CD1c-positive myeloid dendritic cell (primary cell): ENCODE results near the gene SAYSD1.

ENCODE experiments used
- DNase-seq: peaks from one replicate; pipeline ENCODE4 v3.0.0-alpha.2; 2016; ENCODE audit errors: extremely low spot score

SAYSD1 gene

DNA sequence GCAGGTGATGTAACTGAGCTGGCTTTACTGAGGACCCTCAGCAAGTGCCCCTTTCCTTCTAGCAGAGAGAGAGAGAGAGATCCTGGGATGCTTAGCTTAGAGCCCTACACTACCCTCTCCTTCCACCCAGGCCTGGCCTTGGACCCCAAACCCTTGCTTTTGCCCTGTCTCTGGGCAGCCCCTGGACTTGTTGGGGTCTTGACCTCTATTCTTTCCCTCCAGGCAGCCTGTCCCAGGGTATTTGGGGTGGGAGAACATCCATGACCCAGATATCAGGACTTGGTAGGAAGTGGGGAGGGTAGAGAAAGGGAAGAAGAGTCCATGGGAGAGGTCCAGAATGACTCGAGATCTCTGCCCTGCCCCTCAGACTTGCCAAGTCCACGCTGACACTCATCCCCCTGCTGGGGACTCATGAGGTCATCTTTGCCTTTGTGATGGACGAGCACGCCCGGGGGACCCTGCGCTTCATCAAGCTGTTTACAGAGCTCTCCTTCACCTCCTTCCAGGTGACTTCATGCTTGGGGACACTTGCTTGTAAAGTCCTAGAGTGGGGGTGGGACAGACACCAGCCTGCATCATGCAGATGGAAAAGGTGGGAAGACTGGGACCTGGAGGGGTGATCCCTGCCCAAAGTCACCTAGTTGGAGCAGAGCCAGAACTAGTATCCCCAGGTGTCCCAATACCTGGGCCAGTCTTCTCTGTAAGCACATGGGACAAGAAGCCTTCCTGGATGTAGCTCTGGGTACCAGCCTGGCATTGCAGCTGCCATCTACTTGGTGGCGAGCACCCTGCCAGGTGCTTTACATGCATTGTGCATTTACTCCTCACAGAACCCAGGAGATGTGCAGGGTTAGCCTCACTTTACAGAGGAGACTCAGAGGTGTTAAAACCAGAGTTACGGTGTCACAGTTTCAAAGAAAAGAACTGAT is 35.5 kb downstream of the SAYSD1 start:
- DNase-seq: no peak

DNA sequence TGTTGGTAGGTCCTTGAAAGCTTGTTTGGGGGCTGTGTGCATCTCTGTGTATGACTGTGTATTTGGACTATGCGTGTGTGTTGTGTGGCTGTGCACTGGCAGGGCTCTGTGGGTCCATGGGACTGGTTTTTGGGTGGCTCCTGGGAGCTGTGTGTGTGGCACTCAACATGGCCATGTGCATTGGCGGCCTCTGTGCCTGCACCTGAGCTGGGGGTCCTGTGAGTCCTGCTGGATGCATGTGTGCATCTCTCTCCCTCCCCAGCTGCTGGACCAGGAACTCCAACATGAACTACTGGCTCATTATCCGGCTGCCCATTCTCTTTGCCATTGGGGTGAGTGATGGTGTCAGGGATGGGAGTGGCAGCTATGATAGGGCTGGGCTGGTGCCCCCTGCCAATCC is 36.3 kb downstream of the SAYSD1 start:
- DNase-seq: no peak

DNA sequence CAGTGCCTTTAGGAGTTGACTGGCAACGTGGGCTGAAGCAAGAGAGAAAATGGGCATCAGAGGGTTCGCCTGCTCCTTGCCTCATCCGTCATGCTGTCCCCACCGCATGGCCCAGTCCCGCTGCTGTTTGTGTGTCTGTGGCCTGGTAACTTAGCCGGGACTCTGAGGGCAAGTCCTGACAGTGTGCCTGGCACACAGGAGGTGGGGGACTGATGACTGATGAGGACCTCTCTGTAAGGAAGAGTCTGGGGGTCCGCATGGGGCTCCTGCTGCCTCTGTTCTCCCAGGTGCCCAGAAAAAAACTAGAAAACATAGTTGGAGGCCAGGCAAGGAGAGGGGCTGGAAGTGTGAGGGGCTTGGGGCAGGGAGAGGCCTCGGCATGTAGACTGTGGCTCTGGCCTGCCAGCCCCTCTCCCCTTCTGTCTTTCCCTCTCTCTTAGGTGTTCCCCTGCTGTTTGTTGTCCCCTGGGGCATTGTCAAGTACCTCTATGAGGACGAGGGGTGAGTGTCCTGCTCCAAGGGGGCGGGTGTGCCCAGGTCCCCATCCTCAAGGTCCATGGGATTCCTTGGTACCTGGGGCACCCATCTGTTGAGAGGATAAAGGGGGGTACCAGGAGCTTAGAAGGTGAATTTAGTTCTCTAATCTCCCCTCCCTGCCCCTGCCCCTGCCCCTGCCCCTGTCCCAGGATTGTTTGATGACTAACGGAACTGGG is 36.9 kb downstream of the SAYSD1 start:
- DNase-seq: no peak

DNA sequence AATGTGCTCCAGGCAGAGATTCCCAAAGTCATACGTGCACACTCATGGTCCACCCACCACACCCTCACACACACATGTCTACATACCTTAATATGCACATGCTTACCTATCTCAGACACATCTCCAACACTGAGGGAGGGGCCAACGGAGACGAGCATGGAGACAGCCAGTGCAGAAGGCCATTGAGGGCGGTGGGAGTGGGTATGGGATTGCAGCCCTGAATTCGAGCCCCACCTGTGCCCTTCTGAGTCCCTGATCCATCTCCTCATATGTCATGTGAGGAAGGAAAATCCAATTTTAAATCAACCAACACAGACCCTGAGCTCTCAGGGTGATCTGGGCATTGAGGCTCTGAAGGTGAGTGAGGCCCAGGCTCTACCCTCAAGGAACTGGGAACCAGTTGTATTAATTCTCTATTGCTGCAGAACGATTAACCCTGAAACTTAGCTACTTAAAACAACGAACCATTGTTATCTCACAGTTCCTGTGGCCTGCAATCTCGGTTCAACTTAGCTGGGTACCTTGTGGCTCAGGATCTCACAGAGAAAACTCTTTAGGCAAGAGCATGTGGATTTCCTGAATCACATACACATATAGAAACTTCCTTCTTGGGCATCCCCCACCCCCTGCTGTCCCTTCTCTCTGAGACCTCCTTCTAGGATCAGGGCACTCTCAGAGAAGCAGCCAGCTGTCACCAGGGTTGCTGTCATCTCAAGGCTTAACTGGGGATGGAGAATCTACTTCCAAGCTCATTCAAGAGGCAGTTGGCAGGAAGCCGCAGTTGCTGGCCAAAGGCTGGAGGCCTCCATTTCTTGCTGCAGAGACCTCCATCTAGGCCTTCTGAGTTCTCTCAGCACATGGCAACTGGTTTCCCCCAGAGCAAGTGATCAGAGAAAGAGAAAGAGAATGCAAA is 38.1 kb downstream of the SAYSD1 start:
- DNase-seq: no peak

DNA sequence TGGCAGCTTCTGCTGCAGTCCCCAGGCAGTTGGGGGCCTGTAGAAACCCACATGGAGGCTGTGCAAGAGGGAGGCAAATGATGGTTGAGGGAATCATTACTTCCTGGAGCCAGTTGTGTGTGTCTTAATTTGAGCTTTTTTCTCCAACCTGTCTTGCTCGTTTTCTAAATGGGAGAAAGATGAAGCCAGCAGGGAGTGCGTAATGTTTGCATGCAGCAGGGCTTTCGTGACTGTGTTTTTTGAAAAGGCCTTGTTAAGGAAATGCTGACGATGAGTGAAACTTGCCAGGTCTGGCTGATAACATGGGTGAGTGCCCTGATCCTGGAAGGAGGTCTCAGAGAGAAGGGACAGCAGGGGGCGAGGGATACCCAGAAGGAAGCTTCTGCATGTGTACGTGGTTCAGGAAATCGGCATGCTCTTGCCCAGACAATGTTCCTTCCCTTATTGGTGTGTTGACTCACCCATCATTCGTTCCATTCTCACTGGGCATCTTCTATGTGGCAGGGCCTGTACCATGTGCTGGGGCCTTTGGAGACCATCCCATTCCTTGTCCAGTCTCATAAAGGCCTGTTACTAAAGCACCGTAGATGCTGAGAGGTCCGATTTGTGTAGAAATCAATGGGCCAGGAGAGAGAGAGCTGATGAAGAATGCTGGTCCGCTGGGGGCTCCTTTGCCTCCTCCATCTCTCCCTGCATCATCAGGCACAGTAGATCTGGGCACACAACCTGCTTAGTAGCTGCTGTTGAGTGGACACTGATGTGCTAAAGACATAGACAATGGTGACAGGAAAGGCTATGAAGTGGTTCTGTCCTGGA is 39.0 kb downstream of the SAYSD1 start:
- no peak for DNase-seq

DNA sequence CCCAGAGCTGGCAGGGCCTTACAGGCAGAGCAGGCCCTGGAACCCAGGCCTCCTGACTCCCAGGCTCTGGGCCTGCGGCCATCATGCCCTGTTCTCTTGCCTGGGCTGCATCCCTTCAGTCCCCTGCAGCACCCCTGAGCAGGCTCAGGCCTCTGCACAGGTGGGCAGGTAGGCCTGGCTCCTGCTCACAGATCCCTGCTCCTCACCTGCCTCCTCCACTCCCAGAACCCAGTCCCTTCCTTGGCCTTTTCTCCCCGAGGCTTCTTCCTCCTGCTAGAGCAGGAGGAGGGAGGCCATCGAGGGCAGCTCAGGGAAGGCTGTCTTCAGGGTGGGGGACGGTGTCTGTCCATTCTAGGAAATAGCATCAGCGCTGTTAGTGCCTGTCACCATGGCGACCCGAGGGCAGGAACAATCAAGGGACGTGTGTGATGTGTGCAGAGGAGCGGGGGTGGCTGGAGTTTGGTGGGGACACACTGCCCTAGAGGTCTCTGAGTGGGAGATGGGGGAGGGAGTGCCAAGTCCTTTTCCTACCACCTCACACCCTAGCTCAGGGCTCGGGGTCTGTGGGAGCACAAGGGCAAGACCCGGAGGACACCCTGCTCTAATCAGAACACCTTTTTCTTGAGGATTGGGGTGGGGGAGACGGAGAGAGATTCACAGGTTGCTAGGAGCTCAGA is 39.8 kb downstream of the SAYSD1 start:
- DNase-seq: no peak

DNA sequence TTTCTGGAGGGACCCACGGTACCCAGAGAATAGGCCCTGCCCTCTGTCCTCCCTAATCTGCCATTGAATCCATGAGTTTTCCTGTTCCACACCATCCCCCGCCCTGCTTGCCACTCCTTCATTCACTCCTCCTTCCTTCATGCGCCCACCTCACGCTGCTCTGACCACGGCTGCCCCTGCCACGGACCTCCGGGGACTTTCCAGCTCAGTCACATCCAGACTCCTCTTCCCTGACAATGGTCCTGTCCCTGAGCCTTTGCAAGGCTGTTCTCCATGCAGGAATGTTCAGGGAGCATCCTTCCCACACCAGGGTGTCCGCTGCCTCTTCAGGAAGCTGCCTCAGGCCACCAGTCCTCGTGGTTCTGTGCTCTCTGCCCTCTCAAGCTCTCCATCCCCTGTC is 40.5 kb downstream of the SAYSD1 start:
- no peak for DNase-seq

DNA sequence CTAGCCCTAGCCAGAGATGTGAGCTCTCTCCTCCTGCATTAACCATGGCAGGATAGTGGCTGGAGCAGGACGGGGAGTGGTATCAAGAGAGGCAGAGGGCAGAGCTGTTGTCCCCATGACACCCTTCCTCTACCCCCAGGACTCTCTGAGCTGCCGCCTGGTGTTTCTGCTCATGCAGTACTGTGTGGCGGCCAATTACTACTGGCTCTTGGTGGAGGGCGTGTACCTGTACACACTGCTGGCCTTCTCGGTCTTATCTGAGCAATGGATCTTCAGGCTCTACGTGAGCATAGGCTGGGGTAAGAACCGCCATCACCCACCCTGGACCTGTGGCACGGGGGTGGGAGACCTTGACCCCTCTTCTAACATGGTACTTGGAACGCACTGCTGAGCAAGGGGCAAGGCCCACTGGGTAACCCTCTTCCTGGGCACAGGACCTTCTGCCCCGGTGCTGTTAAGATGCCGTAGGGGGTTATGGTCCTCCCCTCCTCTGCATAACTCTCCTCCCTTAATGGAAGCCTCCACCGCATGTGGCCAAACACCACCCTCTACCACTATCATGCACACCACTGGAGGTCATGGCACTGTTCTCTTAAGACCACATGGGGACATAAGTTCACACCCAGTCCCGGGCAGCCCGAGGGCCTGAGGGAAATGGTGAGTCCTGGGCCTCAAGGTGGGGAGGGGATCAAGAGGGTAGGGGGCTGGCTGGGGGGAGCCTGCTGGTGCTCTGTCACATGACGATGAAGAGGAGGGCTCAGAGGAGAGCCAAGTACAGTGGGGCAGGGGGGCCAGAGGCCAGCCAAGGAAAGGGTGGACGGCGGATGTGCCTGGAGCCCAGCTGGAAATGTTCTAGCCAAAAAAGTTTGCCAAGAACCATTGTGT is 41.3 kb downstream of the SAYSD1 start:
- DNase-seq: no peak

DNA sequence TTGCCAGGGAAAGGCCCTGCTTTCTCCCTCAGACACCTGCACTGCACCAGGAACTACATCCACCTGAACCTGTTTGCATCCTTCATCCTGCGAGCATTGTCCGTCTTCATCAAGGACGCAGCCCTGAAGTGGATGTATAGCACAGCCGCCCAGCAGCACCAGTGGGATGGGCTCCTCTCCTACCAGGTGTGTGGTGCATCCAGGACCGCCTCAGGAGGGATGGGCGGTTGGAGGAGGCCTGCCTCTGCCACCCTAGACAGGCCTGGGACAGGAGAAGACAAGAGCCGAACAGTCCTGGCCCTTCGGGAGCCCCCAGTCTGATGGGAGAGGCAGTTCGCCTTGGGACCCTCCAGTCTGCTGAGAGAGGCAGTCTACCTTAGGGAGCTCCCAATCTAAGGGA is 42.2 kb downstream of the SAYSD1 start:
- DNase-seq: no peak

DNA sequence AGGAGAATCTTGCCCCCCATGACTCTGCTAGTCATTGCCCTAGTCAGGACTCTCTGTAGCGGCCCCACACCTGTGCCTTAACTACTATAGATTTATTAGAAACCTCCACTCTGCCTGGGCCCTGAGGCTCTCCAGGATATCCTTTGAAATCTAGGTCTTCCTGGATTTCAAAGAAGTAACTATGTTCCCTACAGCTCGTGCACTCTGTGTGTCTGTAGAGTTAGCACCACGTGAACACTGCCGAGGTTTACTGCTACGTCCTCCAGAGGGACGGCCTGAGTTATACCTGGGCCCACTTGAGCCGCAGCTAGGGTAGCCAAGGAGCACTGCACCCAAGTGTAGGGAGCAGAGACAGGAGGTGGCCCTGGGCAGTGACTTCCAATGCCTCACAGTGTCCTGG is 46.6 kb downstream of the SAYSD1 start:
- DNase-seq: no peak

DNA sequence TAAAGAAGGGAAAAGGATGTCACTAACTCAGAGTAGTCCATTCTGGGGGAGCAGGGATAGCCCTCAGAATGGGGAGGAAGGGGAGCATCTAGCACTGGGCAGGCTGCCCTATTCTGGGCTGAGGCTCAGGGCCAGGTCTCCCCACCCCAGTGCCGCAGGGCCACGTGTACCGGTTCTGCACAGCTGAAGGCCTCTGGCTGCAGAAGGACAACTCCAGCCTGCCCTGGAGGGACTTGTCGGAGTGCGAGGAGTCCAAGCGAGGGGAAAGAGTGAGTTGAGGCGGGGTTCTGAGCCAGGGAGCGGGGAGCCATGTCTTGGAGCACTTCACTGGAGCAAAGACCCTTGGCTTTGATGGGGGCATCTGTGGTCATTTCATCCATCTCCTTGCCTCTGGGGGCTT is 49.4 kb downstream of the SAYSD1 start:
- DNase-seq: no peak

DNA sequence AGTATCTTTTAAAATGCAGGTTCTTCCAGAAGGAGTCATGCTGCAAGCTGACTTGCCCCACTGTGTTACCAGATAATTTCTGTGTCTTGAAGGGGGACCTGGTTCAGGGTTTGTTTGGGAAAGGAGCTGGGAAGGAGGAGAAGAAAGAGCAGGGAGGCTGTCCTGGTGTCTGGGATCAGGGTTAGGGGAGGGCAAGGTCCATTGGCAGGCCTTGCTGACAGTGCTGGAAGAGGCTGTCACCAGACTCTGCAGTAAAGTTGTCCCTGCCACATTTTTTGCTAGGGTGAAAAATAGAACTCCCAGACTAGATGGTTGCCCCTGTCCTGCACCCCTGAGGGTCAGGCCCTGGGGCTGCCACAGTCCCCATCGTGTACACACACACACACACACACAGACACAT is 51.5 kb downstream of the SAYSD1 start:
- DNase-seq: no peak

DNA sequence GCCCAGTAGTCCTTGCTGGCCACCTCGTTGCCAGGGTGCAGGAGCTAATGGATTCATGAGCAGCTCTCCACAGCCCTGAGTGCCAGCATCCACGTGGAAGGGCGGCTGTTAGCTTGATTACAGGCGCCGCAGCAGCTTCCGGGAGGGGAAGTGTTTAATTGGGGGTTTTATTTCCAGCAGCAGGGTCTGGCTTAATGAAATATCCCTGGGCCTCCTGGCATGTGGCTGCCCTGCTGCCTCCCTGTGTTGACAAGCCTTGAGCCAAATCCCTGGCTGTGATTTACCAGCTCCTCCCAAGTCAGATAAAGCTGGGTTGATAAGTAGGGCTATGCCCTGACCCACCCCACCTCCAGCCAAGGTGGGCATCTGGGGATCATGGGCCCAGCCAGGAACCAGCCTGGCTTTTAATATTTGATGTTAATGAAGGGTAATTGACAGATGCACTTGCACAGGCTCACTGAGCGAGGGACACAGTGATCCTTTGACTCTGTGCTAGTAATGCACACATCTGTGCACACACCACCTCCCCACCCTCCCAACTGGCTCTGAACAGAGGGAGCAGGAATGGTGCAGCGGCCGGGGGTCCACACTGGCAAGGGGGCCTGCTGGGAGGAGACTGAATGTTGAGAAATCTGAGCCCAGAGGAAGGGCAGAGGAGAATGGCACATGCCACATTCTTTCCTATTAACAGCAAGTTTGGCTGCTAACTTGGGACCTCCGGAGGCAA is 52.8 kb downstream of the SAYSD1 start:
- DNase-seq: no peak

DNA sequence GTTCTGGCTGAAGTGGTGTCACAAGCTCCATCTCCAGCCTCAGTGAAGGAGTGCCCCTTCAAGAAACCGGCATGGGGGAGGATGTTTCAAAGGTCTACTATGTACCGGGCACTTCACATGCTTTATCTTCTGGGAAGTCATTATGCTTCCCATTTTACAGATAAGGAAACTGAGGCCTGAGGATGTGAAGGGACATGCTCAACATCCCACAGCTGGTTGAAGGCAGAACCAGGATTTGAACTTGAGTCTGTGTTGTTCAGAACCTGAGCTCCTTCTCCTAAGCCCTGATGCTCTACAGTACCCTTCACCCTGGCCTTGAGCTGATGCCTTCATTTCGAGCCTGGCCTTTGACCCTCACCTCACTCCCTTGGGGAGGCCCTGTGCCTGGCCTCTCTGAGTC is 53.4 kb downstream of the SAYSD1 start:
- no peak for DNase-seq

DNA sequence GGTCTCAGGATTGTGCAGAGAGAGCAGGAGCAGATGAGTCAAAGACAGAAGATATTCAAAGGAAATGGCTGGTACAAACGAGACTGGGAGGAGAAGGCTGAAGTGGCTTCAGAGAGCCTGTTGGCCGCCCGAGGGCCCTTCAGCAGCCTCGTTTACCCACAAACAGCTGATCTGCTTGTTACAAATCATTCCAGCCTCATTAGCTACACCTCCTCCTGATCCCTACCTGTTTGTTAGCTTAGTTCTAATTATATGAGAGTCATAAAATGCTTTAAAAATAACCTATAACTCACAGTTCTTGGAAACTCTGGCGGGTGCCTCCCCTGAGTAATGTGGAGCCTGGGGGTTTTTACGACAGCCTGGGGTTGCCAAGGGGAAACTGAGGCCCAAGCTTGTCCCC is 53.8 kb downstream of the SAYSD1 start:
- no peak for DNase-seq

DNA sequence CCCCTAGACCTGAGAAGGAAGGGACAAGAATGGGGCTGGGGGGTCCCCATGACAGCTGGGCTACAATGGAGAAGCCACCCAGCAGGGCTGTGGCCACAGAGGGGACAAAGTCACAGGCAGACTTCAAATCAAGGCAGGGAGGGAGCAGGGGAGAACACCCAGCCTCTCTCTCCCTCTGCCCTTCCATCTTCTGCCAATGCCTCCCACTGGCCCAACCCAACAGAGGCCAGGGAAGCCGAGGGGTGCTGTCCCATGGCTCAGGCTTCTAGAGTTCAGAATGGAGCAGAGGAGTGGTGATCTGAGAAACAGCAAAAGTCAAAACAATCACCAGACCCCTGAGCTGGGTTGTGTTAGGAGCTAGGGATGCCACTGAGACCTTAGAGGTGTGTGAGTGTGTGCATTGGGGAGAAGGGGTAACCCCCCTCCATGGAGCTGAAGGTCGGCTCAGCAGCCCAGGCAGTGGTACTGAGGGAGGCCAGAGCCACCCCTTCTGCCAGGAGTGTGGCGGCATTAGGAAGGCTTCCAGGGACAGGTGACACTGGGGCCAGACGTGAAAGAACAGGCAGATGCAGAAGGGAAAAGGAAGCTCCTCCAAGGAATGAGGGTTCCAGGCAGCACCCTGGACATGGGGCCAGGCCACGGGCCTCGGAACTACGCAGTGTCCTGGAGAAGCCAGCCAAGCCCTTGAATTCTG is 54.4 kb downstream of the SAYSD1 start:
- no peak for DNase-seq

DNA sequence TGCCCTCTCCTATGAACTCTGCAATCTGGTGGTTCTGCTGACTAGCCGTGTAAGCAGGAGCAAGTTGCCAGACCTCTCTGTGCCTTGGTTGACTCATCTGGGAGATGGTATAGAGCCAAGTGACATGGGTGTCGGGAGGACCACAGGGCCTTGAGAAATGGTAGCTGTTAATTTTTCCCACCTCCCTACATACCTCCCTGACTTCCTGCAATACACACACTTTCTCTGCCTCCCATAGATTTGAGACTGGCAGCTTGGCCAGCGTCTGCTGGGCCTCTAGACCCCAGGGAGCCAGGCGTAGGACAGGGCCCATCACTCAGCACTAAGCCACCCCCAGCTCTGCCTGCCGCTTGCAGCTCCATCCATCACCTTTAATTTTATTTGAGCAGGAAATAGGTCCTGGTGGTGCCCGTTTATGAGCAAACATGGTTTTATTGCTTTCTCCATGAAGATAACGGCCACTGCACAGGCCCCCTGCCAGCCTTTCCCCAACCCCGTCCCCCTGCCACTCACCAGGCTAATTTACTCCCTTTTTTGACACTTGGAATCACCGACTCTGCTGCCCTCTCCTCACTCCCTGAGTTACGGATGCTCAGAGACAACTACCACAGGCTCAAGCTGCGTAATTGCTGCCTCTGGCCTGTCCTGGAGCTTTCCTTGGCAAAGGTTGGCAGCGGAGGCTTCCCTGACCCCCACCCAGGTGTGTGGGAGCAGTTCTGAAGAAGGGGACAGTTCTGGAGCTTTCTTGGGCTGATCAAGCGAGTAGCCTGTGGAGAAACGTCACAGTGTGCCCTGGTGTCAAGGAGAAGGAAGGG is 55.3 kb downstream of the SAYSD1 start:
- DNase-seq: no peak
